ENCODE measurements around the gene VBP1.
A peak's percentile ranks its signal among the peaks of the same experiment; 100 is the strongest.

The VBP1 gene

GRCh38 chrX:155216179-155216939 is at the start of gene VBP1:
Gene VBP1 (plus strand): TSS chrX:155216460. CDS start chrX:155216483, 23 bp downstream.
- peak; percentile 98 for ATAC-seq
- TF ChIP-seq ARNTL (CRISPR knock-in tag; IDR thresholded peaks at IDR 0.05; ENCODE audit: borderline replicate concordance, low read depth) (no peak), TOX (CRISPR knock-in tag; IDR thresholded peaks at IDR 0.05; ENCODE audit: borderline replicate concordance) (no peak), POU6F1 (CRISPR knock-in tag; IDR thresholded peaks at IDR 0.05; ENCODE audit: borderline replicate concordance, low read depth) (no peak), SNAI2 (CRISPR knock-in tag; IDR thresholded peaks at IDR 0.05) (no peak), ZC3H10 (CRISPR knock-in tag; IDR thresholded peaks at IDR 0.05) (no peak), CSRNP3 (CRISPR knock-in tag; IDR thresholded peaks at IDR 0.05) (no peak), BACH2 (CRISPR knock-in tag; IDR thresholded peaks at IDR 0.05; ENCODE audit: borderline replicate concordance) (no peak), ISL1 (CRISPR knock-in tag; IDR thresholded peaks at IDR 0.05) (no peak), ZFP3 (CRISPR knock-in tag; IDR thresholded peaks at IDR 0.05) (no peak), ZNF565 (CRISPR knock-in tag; conservative IDR thresholded peaks at IDR 0.05; ENCODE audit: low read depth) (no peak), CSDC2 (CRISPR knock-in tag; IDR thresholded peaks at IDR 0.05) (no peak), TCF4 (CRISPR knock-in tag; IDR thresholded peaks at IDR 0.05; ENCODE audit: borderline replicate concordance) (no peak), ZNF70 (CRISPR knock-in tag; IDR thresholded peaks at IDR 0.05) (no peak), RARB (CRISPR knock-in tag; IDR thresholded peaks at IDR 0.05) (no peak)

- ATAC-seq, result no peak
- TF ChIP-seq ZNF565 (CRISPR knock-in tag; conservative IDR thresholded peaks at IDR 0.05; ENCODE audit: low read depth) (no peak), TOX (CRISPR knock-in tag; IDR thresholded peaks at IDR 0.05; ENCODE audit: borderline replicate concordance) (no peak), ISL1 (CRISPR knock-in tag; IDR thresholded peaks at IDR 0.05) (no peak), ARNTL (CRISPR knock-in tag; IDR thresholded peaks at IDR 0.05; ENCODE audit: borderline replicate concordance, low read depth) (no peak), TSHZ2 (CRISPR knock-in tag; IDR thresholded peaks at IDR 0.05) (no peak), CREB5 (CRISPR knock-in tag; IDR thresholded peaks at IDR 0.05; ENCODE audit: low read depth) (no peak), RARB (CRISPR knock-in tag; IDR thresholded peaks at IDR 0.05) (no peak)
Measured at GRCh38 chrX:155169881-155170280, 46.4 kb upstream of the VBP1 start.

GRCh38 chrX:155179346-155179997 is 36.8 kb upstream of the VBP1 start:
- no peak for ATAC-seq

GRCh38 chrX:155188786-155189185 is 27.5 kb upstream of the VBP1 start:
- TF ChIP-seq BACH2 (CRISPR knock-in tag; IDR thresholded peaks at IDR 0.05; ENCODE audit: borderline replicate concordance) (no peak), CSDC2 (CRISPR knock-in tag; IDR thresholded peaks at IDR 0.05) (no peak), ISL1 (CRISPR knock-in tag; IDR thresholded peaks at IDR 0.05) (no peak), ZFP30 (CRISPR knock-in tag; IDR thresholded peaks at IDR 0.05) (no peak), ESRRG (CRISPR knock-in tag; IDR thresholded peaks at IDR 0.05) (no peak), CREB5 (CRISPR knock-in tag; IDR thresholded peaks at IDR 0.05; ENCODE audit: low read depth) (no peak), PPARA (CRISPR knock-in tag; IDR thresholded peaks at IDR 0.05; ENCODE audit: borderline replicate concordance) (no peak), ZNF70 (CRISPR knock-in tag; IDR thresholded peaks at IDR 0.05) (no peak), ZC3H10 (CRISPR knock-in tag; IDR thresholded peaks at IDR 0.05) (no peak)
- no peak for ATAC-seq

More at GRCh38 chrX:155179346-155179997, 36.8 kb upstream of the VBP1 start:
- no peak for TF ChIP-seq ZNF8 (CRISPR knock-in tag; IDR thresholded peaks at IDR 0.05)
- TF ChIP-seq ARNTL (CRISPR knock-in tag; IDR thresholded peaks at IDR 0.05; ENCODE audit: borderline replicate concordance, low read depth), result no peak
- no peak for TF ChIP-seq ISL1 (CRISPR knock-in tag; IDR thresholded peaks at IDR 0.05)
- no peak for TF ChIP-seq BACH2 (CRISPR knock-in tag; IDR thresholded peaks at IDR 0.05; ENCODE audit: borderline replicate concordance)

All from SK-N-SH treated with all-trans-retinoic acid at 6 μM for 48 hours (cell line).